Stimulated activated CD4-positive, alpha-beta T cell treated with anti-CD3 and anti-CD28 coated beads, Interleukin-4, amount 100 ng/mL, for 4 hours (primary cell): ENCODE results near the gene FARS2.

Experiments
- DNase-seq, 2 experiments: peaks; one replicate each; pipeline ENCODE4 v3.0.0-alpha.2; 2020

FARS2 gene

DNA sequence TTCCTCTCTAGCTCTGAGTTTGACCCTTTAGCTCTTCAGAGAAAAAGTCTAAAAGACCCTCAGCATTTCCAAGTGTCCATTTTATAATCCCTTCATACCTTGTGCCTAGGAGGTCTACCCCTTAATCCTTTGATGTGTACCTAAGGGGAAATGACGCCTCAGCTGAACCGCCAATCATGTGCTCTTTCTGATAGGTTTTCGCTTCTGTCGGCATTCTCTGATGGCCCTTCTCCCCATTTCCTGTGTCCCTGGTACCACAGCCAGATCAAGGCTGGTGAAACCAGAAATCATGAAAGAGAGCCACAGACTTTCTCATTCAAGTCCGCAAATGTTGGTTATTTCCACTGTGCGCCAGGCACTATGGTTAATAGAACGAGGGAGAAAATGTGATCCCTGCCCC is 333.9 kb downstream of the FARS2 start:
- no peak for DNase-seq

- no peak for DNase-seq
These were observed 336.1 kb downstream of the FARS2 start for GRCh38 chr6:5597413-5597812.

DNA sequence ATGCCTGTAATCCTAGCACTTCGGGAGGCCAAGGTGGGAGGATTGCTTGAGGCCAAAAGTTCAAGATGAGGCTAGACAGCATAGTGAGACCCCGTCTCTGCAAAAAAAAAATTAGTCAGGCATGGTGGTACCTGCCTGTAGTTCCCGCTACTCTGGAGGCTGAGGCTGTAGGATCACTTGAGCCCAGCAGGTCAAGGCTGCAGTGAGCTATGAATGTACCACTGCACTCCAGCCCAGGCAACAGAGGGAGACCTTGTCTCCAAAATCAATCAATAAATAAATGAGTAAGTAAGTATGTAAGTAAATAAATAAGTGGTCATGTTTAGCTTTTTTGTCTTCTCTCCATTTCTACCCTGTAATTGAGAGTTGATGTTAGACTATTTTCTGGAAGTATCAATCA is 336.8 kb downstream of the FARS2 start:
- no peak for DNase-seq

DNA sequence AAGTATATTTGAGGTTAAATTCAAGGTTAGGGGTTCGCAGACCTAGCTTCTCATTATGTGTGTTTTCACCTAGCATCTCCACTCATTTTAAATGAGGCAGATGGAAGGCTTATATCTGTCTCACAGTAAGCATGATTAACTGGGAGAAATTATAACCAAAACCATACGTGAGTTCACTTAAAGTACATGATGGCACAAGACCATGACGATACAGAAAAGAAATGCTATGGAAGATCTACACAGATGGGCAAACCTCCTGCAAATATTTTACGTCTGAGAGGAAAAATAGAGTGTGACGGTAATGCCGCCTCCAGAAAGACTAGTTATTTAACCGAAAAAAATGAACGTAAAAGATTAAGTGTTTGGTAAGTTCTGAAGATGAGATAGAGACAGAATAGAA is 337.8 kb downstream of the FARS2 start:
- no peak for DNase-seq

- DNase-seq, result no peak
These were observed 344.6 kb downstream of the FARS2 start for GRCh38 chr6:5605937-5606336.

DNA sequence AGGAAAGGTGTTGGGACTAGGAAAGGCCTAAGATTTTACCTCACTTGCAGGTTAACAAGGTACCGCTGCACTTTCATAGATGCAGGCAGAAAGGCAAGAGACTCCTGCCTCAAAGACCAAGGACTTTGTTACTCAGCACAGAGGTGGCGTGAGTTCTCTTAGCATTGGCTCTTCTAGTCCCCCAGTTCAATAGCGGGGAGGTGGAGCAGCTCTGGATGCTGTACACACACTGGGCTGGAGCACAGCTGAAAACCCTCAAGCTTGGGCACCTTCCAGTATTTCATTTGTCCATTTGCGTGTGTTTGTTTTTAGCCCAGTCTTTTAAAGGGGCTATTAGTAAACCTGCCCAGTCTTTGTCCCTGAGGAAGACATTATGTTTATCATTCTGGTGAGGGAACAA is 345.2 kb downstream of the FARS2 start:
- no peak for DNase-seq

DNA sequence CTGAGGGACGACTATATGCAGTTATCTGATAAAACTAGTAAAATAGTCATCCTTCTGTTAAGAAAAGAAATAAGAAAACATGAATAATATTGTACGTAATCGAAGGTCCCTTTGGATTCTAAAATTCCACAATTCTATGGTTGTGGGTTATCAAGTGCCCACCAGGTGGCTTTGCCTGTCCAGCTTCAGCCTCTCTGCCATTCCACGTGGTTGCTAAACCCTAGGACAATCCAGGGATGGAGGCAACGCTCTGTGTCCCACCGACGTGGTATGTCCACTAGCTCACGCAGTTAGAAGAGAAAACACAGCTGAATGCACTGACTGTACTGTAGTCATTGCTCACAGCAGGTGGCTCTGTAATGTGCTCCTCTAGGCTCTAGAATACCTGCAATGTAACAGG is 349.3 kb downstream of the FARS2 start:
- DNase-seq, result no peak

DNA sequence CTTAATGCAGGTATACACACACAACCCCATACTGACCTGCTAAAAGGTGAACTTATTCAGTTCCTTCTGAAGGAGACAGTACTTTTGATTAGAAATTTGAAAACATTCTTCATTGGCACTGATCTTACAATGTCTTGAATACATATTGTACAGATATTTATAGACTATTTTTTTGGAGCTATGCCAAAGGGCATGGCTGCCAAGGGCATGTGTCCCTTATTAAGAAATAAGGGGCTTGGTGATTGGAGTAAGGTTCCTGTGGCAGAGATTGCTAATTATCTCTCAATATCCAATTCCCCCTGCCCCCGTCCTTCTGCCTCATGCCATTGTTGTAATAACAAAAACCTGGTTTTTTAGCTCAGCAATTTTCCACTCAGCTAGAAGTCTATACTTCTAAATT is 355.9 kb downstream of the FARS2 start:
- no peak for DNase-seq

DNA sequence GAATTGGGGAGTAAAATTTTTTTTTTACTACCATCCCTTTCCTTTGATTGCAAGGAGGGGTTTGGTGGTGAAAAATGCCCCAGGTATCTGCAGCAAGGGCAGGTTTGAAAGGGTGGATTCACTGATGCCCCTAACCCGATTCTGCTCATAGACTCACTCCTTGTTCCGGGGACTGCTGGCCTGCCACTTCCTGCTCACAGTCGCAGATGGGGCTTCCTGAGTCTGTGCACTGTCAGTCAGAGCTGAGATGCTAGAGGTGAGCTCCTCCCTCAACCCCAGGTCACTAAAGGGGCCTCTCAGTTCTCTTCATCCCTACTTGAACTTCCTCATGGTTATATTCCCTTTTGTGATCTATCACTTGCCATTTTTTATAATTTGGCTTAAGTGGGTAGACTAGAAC is 357.9 kb downstream of the FARS2 start:
- DNase-seq, result peak in 1 of 2 experiments; percentile 18

DNA sequence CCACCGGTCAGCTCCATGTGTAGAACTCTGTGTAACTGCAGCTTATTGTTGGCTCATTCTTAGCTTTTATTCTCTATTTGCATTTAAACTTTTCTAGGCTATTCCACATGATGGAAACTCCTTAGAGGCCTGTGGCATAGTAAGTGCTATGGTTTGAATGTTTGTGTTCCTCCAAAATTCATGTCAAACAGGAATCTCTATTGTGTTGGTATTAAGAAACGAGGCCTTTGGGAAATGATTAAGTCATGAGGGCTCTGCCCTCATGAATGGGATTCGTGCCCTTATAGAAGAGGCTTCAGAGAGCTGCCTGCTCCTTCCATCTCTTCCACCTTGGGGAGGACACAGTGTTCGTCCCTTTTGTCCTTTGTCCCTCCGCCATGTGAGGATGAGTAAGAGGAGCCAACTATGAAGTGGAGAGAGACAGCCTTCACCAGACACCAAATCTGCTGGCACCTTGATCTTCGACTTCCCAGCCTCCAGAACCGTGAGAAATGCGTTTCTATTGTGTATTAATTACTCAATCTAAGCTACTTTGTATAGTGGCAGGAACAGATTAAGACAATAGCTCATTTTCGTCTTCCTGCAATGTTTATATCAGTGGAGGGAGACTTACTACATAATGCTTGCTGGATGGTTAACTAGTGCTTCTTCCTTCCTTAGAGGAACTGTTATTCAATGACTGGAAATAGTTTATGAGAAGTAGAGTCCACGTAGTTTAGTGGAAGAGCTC is 361.1 kb downstream of the FARS2 start:
- DNase-seq, result no peak

GRCh38 chr6:5623769-5624168 is 362.5 kb downstream of the FARS2 start:
- DNase-seq, result no peak

- no peak for DNase-seq
These were observed 362.9 kb downstream of the FARS2 start for GRCh38 chr6:5624256-5624655.

DNA sequence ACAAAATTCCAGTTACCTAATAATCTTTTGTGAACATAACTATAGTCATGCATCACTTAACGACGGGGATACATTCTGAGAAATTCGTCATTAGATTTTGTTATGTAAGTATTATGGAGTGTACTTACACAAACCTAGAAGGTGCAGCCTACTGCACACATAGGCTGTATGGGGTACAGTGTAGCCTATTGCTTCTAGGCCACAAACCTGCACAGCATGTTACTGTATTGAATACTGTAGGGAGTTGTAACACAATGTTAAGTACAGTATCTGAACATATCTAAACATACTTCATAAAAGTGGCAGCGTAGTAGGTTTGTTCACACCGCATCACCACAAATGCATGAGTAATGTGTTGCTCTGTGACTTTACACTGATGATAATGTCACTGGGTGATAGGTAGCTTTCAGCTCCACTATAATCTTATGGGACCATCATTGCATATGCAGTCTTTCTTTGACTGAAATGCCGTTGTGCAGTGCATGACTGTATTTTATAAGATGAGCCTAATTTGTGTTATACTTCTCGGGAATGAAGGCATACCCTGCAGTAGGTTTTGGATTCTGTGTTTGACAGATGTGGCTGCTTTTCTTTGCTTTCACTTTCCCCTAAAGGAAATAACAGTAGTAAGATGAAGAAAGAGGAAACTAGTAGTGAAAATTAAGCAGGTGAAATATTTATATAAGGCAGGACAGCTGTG is 365.6 kb downstream of the FARS2 start:
- DNase-seq, result peak in 1 of 2 experiments; percentile 12

GRCh38 chr6:5630636-5631035 is 369.3 kb downstream of the FARS2 start:
- DNase-seq, result no peak

GRCh38 chr6:5632348-5632935 is 371.1 kb downstream of the FARS2 start:
- DNase-seq, result no peak

DNA sequence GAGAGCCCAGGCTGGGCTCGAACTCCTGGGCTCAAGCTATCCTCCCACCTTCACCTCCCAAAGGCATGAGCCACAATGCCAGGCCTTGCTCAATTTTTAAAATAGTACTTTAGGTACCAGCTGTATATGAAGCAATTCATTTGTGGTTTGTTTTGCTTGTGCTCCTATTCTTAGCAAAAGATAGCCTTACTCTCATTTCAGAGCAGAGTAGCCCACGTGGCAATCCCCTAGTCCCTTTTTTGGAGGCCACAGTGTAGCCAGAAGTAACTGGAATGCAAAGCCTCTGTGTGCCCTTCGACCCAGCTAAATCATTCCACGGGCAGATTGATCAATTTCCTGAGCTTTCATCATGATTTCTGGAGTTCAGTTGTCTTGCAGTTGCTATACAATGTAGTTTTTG is 373.2 kb downstream of the FARS2 start:
- DNase-seq, result no peak

DNA sequence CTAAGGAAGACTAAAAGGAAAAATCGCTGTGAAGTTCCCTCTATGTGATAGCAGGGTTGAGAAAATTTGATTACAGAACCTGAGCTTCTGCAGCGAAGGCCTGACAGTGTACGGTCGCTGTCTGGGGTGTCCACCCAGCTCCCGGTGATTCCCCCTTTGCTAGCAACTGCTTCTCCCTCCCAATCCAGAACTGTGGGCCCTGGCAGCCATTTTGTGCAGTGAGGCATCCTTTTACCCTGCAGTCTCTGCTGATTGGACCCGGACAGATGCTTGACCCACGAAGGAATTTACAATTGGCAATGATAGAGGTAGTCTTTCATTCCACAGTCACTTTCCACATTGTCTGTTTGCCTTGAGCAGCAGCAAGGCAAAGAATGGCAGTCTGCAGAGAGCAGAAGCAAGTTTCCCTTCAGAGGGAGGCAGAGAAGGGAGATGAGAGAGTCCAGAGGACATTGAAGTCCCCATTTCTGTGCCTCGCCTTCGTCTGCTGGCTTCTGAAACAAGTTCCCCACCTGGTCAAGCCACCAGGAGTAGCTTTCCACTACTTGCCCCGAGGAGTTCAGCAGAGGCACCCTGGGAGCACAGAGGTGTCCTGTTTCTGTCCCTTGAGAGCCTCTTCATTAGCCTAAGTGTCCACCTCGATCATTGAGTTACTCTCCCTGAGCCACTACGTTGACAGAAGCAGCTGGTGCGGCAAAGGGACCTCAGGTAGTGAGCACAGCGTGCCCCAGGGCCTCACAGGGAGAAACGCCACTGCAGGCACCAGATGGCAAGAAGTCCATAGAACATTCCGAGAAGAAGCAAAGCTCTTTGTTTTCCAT is 375.1 kb downstream of the FARS2 start:
- DNase-seq, result no peak

DNA sequence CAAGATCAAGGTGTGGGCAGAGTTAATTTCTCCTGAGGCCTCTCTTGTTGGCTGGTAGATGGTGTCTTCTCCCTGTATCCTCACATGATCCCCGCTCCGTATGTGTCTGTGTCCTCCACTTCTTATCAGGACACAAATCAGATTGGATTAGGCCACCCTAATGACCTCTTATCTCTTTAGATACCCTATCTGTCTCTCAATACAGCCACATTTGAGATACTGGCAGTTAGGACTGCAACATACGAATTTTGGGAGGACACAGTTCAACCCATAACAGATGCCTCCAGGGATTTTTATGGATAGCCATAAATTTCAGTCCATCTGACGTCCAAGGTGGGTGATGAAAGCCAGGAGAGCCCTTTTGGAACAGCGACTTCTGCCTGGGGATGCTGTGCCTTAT is 376.4 kb downstream of the FARS2 start:
- DNase-seq, result no peak

DNA sequence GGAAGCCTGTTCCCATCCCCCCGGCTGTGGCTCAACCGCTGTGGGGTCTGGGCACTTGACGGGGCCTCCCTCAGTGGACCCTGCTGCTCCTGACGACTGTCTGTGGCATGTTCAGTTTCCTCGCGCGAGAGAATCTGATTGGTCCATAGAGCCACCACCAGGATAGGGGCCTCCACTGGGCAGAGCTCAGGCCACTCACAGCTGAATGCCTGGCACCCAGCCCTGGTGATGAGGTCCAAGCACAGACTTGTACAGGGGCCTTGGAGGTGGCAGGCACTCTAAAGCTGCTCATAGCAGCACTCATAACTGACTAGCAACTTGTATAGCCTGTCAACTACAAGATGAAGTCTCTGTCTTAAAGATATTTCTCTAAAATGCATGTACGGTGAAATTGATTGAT is 377.4 kb downstream of the FARS2 start:
- no peak for DNase-seq

DNA sequence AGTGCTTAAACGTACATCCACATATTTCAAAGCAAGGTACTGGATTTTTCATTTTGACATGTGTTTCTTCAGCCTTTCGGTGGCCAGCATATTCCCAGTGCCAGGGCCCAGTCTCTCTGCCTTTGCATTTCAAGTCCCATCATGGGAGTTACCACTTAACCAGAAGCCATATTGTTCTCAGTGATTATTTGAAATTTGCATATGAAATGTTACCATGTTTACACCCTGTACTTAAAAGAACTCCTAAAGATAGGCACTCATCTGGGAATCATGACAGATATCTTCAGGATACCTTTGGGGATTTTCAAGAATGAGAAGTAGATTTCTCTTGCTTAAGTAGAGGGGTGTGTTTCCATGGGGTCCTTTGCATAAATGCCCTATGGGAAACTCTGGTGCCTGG is 377.9 kb downstream of the FARS2 start:
- no peak for DNase-seq

- no peak for DNase-seq
These were observed 379.3 kb downstream of the FARS2 start for GRCh38 chr6:5640614-5641013.

GRCh38 chr6:5644523-5645185 is 383.3 kb downstream of the FARS2 start:
- DNase-seq, result no peak
